ENCODE results near the gene KCNQ2.
"Not testable (repeated sequence)": the region's sequence is repeated elsewhere in the genome, so short reads cannot be mapped to it uniquely, and the experiment has no call there.

KCNQ2 gene

GRCh38 chr20:63399596-63400375, 72.7 kb downstream of the KCNQ2 start:
- DNase-seq: no peak

GRCh38 chr20:63398744-63399514, 73.5 kb downstream of the KCNQ2 start:
- no peak for DNase-seq

DNA sequence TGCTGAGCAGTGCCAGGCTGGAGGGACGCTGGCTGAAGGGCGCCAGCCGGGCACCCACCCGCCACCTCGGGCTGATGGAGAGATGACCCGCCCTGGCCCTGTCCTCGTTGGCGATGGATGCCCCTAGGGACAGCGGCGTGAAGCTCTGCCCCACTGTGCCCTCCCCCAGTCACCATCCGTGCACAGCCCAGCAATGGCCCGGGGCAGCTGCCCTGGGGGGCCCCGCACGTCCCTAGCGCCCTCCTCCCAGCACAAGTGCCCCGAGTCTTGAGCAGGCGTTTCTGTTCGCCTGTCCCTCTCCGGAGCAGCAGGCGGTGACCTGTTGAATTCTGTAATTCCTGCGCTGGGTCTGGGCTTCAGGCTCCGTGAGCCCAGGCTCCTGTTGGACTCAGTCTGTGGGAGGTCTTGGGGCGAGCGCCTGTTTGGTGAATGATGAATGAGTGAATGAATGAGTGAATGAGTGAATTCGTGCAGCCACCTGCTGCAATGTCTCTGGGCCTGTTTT, 74.5 kb downstream of the KCNQ2 start:
- no peak for DNase-seq

DNA sequence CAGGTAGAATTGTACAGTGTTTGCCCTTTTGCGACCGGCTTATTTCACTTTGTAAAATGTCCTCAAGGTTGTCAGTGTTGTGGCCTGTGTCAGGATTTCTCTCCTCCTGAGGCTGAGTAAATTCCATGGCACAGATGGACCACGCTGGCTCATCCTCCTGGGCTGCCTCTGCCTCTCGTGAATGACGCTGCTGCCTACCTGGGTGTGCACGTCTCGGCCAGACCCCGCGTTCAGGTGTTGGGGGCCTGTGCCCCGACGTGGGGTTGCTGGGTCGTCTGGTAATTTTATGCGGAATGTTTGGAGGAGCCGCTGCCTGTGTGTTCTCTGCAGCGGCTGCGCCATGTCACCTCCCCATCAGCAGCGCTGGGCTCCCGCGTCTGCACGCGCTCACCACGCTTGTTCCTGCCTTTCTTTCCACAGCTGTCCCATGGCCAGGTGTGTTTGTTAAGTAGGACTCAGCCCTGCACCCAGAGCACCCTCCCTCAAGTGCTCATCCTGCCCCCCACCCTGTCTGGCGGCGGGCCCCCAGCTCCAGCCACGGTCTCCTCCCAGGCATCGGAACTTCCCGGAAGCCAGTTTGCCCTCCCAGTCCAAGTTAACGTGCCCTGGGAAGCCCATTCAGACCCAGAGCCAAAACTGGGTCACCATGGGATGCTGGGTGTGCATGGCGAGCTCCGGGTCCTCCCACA, 75.2 kb downstream of the KCNQ2 start:
- no peak for DNase-seq

GRCh38 chr20:63396300-63396699, 76.2 kb downstream of the KCNQ2 start:
- DNase-seq: no peak

DNA sequence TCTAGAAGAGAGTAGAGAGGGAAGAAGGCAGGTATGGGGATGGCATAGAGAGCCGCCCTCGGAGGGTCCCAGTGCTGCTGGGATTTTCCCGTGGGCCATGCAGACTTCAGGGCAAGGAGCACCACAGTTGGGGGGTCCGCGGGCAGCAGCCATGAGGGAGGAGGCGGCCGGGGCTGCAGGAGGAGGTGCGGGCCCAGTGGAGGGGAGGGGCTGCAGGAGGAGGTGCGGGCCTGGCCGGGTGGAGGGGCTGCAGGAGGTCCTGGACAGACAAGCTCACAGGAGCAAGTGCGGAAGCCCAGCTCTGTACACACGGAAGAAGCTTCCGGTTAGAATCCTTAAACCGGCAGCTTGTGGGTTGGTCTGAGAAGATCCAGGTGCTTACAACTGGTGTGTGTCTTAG, 76.7 kb downstream of the KCNQ2 start:
- DNase-seq: no peak

DNA sequence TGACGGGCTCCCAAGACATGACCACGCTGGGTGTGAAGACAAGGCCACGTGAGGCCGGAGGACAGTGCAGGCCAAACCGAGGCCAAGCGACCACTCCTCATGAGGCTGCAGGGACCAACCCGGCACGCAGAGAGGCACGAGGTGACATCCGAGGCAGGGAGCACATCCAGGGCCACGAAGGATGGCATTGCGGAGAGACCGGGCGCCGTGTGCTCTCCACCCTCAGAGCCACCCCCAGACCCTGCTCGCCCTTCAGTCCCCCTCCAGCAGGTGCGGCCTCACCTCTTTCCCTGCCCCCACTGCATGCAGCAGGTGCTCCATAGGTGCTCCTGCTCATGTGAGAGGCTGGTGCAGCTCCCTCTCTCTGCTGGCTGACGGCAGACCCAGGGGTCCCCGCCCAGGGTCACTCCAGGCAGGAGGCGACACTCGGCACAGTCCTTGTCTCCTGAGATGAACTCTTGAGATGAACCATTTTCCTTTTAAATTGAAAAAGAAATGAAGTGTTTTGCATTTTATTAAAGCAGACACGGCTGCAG, 77.5 kb downstream of the KCNQ2 start:
- DNase-seq: no peak

GRCh38 chr20:63394069-63394919, 78.2 kb downstream of the KCNQ2 start:
- DNase-seq: no peak

- DNase-seq: no peak
Measured at GRCh38 chr20:63393566-63393965, 78.9 kb downstream of the KCNQ2 start.

- no peak for DNase-seq
Measured at GRCh38 chr20:63392465-63393365, 79.7 kb downstream of the KCNQ2 start.

DNA sequence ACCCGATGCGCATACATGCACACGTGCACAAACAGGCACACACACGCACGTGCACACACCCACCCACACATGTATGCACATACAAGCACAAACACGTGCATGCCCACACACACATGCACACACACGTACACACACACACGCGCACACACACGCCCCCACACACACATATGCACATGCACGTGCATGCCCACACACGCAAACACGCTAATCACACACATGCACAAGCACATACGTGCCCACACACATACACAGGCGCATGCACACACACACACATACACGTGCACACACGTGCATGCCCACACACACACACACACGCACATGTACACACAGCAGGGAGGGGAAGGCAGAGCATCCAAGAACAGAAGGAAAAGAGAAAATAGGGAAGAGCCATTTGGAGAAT, 84.5 kb downstream of the KCNQ2 start:
- DNase-seq: no peak

- no peak for DNase-seq
Measured at GRCh38 chr20:63387393-63387792, 85.1 kb downstream of the KCNQ2 start.

GRCh38 chr20:63386491-63386890, 86.0 kb downstream of the KCNQ2 start:
- DNase-seq: no peak

DNA sequence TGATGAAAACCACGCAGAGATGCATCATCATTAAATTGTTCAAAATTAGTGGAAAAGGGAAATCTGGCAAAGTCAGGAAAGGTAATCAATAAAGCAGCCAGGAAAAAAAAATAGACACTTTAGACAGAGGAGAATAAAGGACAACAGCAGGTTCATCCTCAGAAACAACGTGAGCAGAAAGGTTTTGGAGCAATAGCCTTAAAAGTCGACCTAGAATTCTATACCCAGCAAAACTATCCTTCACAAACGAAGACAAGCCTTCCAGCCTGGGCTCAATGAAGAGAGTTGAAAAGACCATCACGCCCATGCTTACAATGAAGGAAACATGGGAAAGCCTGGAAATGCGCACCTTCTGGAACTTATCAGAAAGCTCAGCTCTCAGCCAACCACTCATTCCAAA, 86.6 kb downstream of the KCNQ2 start:
- DNase-seq: no peak

GRCh38 chr20:63384336-63384735, 88.1 kb downstream of the KCNQ2 start:
- DNase-seq: no peak

DNA sequence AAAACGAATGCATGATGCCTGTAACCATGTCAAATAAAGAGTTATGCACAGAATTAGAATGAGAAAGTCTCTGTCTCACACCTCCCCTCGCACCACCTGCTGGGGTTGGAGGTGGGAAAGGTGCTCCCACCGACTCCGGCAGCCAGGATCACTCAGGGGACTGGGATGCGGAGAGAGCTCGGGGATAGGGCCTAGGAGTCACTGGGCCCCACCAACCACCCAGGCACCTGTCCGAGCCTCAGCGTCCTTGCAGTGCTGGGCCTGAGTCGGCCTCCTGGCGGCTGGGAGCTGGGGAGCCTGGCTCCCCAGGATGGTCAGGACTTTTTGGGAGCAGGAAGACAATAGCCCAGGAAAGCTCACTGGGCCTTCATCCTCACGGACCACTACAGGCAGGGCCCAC, 88.9 kb downstream of the KCNQ2 start:
- no peak for DNase-seq

DNA sequence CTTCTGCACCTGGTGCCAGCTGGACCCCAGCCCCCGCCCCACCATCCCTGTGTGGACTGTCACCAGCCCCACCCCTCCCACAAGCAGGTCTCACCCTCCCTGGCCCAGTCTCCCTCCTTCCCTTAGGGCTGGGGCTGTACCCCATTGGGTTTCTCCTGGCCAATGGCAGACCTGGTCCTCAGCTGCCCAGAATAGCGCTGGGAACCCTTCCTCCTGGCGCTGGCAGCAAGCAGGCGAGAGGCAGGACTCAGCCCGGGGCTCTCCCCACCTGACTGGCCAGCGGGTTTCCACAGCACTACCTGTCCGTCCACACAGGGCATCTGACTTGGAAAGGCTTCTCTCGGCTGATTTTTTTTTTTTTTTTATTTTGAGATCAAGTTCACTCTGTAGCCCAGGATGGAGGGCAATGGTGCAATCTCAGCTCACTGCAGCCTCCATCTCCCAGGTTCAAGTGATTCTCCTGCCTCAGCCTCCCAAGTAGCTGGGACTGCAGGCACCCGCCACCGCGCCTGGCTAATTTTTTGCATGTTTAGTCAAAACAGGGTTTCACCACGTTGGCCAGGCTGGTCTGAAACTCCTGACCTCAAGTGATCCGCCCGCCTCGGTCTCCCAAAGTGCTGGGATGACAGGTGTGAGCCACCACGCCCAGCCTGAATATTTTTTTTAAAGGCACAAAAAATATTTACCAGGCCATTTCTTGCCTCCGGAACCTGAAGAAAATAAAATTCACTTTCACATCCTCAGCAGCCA, 89.7 kb downstream of the KCNQ2 start:
- DNase-seq: no peak

GRCh38 chr20:63381781-63382431, 90.5 kb downstream of the KCNQ2 start:
- DNase-seq: no peak

DNA sequence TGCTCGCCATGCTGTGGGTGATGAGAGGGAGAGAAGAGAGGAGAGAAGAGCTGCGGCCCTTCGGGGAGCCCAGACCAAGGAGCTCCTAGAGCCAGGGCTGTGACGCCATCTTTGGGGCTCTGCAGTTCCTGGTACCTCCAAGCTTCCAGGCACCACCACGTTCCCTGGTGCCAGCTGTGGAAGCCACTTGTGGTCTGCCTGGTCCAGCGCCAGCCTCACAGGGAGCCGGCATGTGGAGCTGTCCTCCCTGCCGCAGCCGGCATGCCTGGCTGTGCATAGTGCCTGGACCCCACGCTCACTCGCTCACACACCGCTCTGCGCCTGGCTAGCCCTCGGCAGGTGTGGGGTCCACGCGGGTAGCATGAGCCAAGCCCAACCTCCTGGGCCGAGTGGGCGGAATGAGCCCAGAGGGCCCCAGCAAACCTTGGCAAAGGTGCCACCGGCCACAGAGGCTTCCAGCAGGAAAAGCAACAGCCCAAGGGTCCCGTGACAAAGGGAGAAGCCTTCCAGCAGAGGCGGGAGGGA, 92.0 kb downstream of the KCNQ2 start:
- DNase-seq: no peak

- not testable (repeated sequence) for DNase-seq
Measured at GRCh38 chr20:63379872-63380271, 92.6 kb downstream of the KCNQ2 start.

Measured in NCI-H1436 treated with DMSO at 0.1 percent for 48 hours (cell line).